H7 (cell line): ENCODE results near the gene ETS1. TPM values are rescaled to one million over a fixed set of nuclear protein-coding genes. Genes with fewer than 3 reads are reported as not detected.

ENCODE experiments used
- DNase-seq: peaks from one replicate; pipeline ENCODE4 v3.0.0; 2012
- H3K27me3 ChIP-seq: 2 replicates; pipeline ENCODE4 v1.6.0; 2011; ENCODE audit warnings: mild to moderate bottlenecking, low read length; ENCODE audit not compliant: control insufficient read depth, insufficient read depth
- H3K36me3 ChIP-seq: replicated peaks from 2 replicates; pipeline ENCODE4 v1.5.1; 2011; ENCODE audit warnings: low read length; ENCODE audit not compliant: control insufficient read depth, insufficient read depth
- H3K4me3 ChIP-seq: 2 replicates; pipeline ENCODE4 v1.5.1; 2011; ENCODE audit warnings: low read depth, mild to moderate bottlenecking, control low read depth, low read length, moderate library complexity; ENCODE audit not compliant: insufficient read depth
- total RNA-seq: library from RNA; depleted of rRNA; stranded (reverse); fragments of >200 nt; shearing (Covaris generic); gene quantifications from 2 replicates; pipeline ENCODE4 v1.2.3, GENCODE V29; 2014; rRNA removed

ETS1 gene
- total RNA-seq = 23.8 and 24.1 TPM in 2 replicates

DNA sequence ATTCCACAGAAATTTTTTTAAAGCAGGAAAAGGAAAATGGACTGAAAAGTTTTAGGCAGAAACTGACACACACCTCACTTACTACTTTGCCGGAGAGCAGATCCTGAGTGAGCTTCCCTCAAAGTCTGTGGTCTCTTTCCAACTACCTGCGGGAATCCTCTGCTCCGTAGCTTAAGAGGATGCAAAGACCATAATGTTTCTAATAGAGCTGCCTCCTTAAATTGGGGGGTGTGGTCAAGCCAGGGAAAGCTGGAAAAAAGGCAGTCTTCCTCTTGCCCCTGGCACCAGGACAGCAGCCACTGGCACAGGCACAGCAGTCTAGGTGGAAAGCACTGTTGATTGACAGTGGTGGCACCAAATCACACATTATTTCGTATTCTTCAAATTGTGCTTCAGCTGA lies at the start of gene ETS1:
Gene ETS1 (minus strand): TSS at position 144 of the 400 bp plus-strand sequence. CDS start 14,428 bp downstream, outside the sequence.
- no peaks in the 10 kb centered on the region for H3K27me3 ChIP-seq
- H3K4me3 ChIP-seq = peak within 1 kb of the TSS; percentile 41
- no peaks in the 10 kb centered on the region for H3K36me3 ChIP-seq
- no peak for DNase-seq

DNA sequence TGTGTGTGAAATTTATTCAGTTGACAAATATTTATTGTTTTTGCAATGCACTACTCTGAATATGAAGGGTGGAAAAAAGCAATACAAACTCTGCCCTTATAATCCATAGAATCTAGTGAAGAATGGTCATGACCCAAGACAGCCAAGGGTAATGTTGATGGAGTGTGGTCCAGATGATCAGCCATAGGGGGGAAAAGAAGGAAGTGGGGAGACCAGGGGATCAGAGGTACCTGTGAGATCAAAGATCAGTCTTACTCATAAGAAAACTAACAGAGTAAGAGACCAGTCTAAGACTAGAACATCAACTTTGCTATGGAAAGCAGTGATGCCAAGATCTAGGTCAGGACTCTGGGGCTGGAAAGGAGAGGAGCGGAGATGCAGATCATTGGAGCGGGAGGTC lies 47.0 kb upstream of the ETS1 start:
- Histone ChIP-seq H3K4me3 (no peak overlapping the region), H3K27me3 (no peaks in the 10 kb centered on the region)
- DNase-seq = no peak

GRCh38 chr11:128633384-128633965 lies 46.1 kb upstream of the ETS1 start:
- H3K36me3 ChIP-seq = no peaks in the 10 kb centered on the region
- no peak for DNase-seq
- no peak overlapping the region for H3K4me3 ChIP-seq
- no peaks in the 10 kb centered on the region for H3K27me3 ChIP-seq

More for the DNA sequence above, 47.0 kb upstream of the ETS1 start:
- no peaks in the 10 kb centered on the region for H3K36me3 ChIP-seq

DNA sequence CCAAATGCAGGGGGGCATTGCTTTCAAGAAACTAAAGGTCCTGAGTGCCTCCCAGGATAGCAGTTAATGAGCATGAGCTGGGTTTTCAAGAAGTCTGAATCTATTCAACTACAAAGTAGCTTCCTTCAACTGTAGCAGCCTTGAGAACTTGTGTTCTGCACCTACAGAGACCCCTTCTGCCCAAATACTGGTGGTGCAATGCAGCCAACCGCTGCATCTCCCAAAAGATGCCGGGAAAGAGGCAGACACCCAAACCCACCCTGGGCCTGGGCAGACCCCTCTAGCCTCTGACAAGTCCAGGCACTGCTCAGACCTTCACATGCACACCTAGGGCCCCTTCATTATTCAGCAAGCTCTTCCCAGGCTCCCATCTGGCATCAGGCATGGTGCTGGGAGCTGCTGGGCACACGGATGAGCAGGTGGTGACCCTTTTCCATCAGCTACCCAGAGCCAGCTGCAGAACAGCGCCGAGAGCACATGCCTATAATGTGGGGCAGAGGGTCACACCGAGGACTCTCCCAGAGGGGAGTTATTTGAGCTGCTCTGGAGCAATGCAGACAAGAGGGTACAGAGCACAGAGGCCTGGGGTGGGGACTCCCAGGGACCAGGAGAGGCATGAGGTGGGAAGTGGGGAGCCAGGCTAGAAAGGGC lies 44.9 kb upstream of the ETS1 start:
- peak; percentile 74 for DNase-seq
- H3K27me3 ChIP-seq = no peaks in the 10 kb centered on the region
- H3K4me3 ChIP-seq = no peak overlapping the region
- no peaks in the 10 kb centered on the region for H3K36me3 ChIP-seq

GRCh38 chr11:128630367-128631230 lies 43.2 kb upstream of the ETS1 start:
- DNase-seq = peak; percentile 84
- no peak overlapping the region for H3K4me3 ChIP-seq

GRCh38 chr11:128629516-128630106 lies 42.3 kb upstream of the ETS1 start:
- Histone ChIP-seq H3K27me3 (no peaks in the 10 kb centered on the region), H3K36me3 (no peaks in the 10 kb centered on the region), H3K4me3 (no peak overlapping the region)
- no peak for DNase-seq

More at GRCh38 chr11:128630367-128631230, 43.2 kb upstream of the ETS1 start:
- H3K36me3 ChIP-seq = no peaks in the 10 kb centered on the region
- H3K27me3 ChIP-seq = no peaks in the 10 kb centered on the region

DNA sequence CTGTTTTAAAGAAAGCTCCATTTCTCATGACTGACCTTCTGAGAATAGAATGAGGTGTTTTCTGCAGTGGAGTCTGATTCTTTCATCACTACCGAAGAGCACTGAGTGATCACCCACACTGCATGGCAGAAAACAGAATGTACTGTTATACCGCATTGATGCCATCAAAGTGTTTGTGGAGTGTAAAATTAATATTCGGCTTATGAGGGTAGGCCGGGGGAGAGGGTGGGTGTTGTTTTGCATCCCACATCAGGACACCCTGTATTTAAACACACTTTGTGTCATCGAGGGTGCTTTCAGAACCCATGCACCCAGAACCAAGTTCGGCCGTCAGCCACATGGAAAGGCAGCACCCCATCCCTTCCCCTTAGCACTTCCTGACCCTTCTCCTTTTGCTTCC lies 41.3 kb upstream of the ETS1 start:
- H3K4me3 ChIP-seq = no peak overlapping the region
- no peaks in the 10 kb centered on the region for H3K36me3 ChIP-seq
- DNase-seq = no peak
- H3K27me3 ChIP-seq = no peaks in the 10 kb centered on the region

DNA sequence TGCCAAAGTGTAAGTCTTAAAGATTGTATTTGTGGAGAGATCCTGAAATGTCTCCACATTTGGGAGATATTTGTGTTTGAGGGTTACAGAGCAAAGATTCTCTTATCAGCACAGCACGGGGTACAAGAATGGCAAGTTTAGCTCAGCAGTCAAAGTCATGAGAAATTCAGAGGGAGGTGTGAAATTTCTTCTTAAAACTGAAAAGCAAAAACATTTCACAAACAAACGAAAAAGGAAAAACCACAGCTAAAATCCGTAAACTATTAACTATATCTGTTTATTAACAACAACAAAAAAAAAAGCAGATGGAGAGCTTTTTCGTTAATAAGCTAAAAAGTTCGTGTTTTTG lies 40.9 kb upstream of the ETS1 start:
- Histone ChIP-seq H3K4me3 (no peak overlapping the region), H3K36me3 (no peaks in the 10 kb centered on the region), H3K27me3 (no peaks in the 10 kb centered on the region)
- no peak for DNase-seq

- no peak overlapping the region for H3K4me3 ChIP-seq
- H3K27me3 ChIP-seq = no peaks in the 10 kb centered on the region
- DNase-seq = no peak
- H3K36me3 ChIP-seq = no peaks in the 10 kb centered on the region
Measured at GRCh38 chr11:128627666-128628324, 40.4 kb upstream of the ETS1 start.

- peaks cover 2% of the 10 kb centered on the region; the same call in 1 of the 2 replicates for H3K27me3 ChIP-seq
- no peaks in the 10 kb centered on the region for H3K36me3 ChIP-seq
- no peak for DNase-seq
- H3K4me3 ChIP-seq = no peak overlapping the region
Measured at GRCh38 chr11:128626913-128627665, 39.7 kb upstream of the ETS1 start.

GRCh38 chr11:128625746-128626145 lies 38.4 kb upstream of the ETS1 start:
- Histone ChIP-seq H3K27me3 (peaks cover 2% of the 10 kb centered on the region; the same call in 1 of the 2 replicates), H3K36me3 (no peaks in the 10 kb centered on the region), H3K4me3 (no peak overlapping the region)
- no peak for DNase-seq

DNA sequence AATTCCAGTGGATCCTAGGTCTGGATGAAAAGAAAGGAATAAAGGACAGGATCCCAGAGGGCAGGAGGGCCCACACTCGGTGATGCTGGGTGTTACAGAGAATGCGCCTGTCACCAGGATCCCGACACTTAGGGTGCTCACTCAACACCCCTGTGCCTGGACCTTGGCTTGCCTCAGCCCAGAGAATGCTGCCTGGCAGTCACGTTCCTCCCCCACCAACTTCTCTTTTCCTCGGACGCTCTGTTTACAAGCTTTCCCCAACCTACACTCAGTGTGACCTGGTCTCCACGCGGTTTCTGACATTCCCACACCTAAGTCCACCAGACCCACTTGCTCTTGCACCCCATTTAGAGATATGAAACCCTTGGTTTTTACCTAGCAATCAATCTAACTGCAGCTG lies 38.0 kb upstream of the ETS1 start:
- peaks cover 4% of the 10 kb centered on the region; the same call in 1 of the 2 replicates for H3K27me3 ChIP-seq
- H3K36me3 ChIP-seq = no peaks in the 10 kb centered on the region
- no peak for DNase-seq
- H3K4me3 ChIP-seq = no peak overlapping the region

GRCh38 chr11:128624269-128625175 lies 37.2 kb upstream of the ETS1 start:
- H3K27me3 ChIP-seq = peaks cover 6% of the 10 kb centered on the region; the same call in 1 of the 2 replicates
- H3K4me3 ChIP-seq = no peak overlapping the region
- H3K36me3 ChIP-seq = no peaks in the 10 kb centered on the region
- peak; percentile 64 for DNase-seq
